Left colon (tissue), 2 donors: ENCODE data around the gene KIAA1549. TPM values are rescaled to one million over a fixed set of nuclear protein-coding genes. Genes with fewer than 3 reads are reported as not detected.
"Not testable (repeated sequence)": the region's sequence is repeated elsewhere in the genome, so short reads cannot be mapped to it uniquely, and the experiment has no call there.

Source experiments
- ATAC-seq: fragments of 200-7000 bp; cut with Tn5 transposase; one replicate; pipeline ENCODE4 v1.9.1; 2020; ENCODE audit warnings: mild to moderate bottlenecking, moderate library complexity
- DNase-seq, 2 donors: peaks; one replicate each; pipeline ENCODE4 v3.0.0-alpha.2; 2020
- intact Hi-C, 2 donors: fragments of 100-400 bp; cut with DNase I in 1 of 2; cut with micrococcal nuclease in 1 of 2; formaldehyde crosslinking; loops; one replicate each; pipeline versions ENCODE4 v1.11.2 to v1.14.0; 2022; cut with DNase I, micrococcal nuclease
- total RNA-seq, 2 donors: library from RNA; stranded (reverse); fragmentation: NEBNext Ultra II Directional; extraction: Animal tissue kit (Norgen Biotek cat#: 25700); gene quantifications; one replicate each; pipeline ENCODE4 v1.2.1, GENCODE V29; 2021
- donor health status: DM: no; HTN: no; CAD: no.
- donor health status: DM: yes; HTN: yes; CAD: no.

The KIAA1549 gene
- total RNA-seq, 2 donors from 2014 or later = 2.7 to 3.3 TPM

- no peak for DNase-seq
- intact Hi-C loops = no loop called here
- ATAC-seq = no peak
These were observed 2.5 kb downstream of the KIAA1549 start for GRCh38 chr7:138978541-138979184.

GRCh38 chr7:138976161-138976560, 5.0 kb downstream of the KIAA1549 start:
- ATAC-seq, intact Hi-C loops, DNase-seq: not testable (repeated sequence)

GRCh38 chr7:138975343-138976104, 5.7 kb downstream of the KIAA1549 start:
- no peak for ATAC-seq
- intact Hi-C loops = no loop called here
- no peak for DNase-seq

GRCh38 chr7:138974675-138975292, 6.4 kb downstream of the KIAA1549 start:
- ATAC-seq (no peak), DNase-seq (no peak)
- intact Hi-C loops = no loop called here

- intact Hi-C loops = no loop called here
- DNase-seq = no peak
- ATAC-seq = no peak
These were observed 7.1 kb downstream of the KIAA1549 start for GRCh38 chr7:138974103-138974502.

- DNase-seq (no peak), ATAC-seq (no peak)
- intact Hi-C loops = no loop called here
These were observed 10.2 kb downstream of the KIAA1549 start for GRCh38 chr7:138970952-138971351.

- ATAC-seq = no peak
- DNase-seq = no peak
- intact Hi-C loops = no loop called here
These were observed 10.7 kb downstream of the KIAA1549 start for GRCh38 chr7:138970446-138970845.

- ATAC-seq (no peak), DNase-seq (no peak)
- intact Hi-C loops = no loop called here
These were observed 14.0 kb downstream of the KIAA1549 start for GRCh38 chr7:138967159-138967558.

GRCh38 chr7:138964624-138965436, 16.4 kb downstream of the KIAA1549 start:
- ATAC-seq (no peak), DNase-seq (no peak)
- intact Hi-C loops = no loop called here

- DNase-seq (no peak), ATAC-seq (no peak)
- intact Hi-C loops = no loop called here
These were observed 17.5 kb downstream of the KIAA1549 start for GRCh38 chr7:138963675-138964074.

- ATAC-seq (no peak), DNase-seq (no peak)
- intact Hi-C loops = no loop called here
These were observed 18.5 kb downstream of the KIAA1549 start for GRCh38 chr7:138962561-138963270.

GRCh38 chr7:138961159-138961558, 20.0 kb downstream of the KIAA1549 start:
- ATAC-seq = peak; percentile 95
- peak; percentile 27 to 41 for DNase-seq
- intact Hi-C loops = no loop called here

GRCh38 chr7:138958391-138958956, 22.7 kb downstream of the KIAA1549 start:
- intact Hi-C loops = no loop called here
- ATAC-seq = no peak
- no peak for DNase-seq

GRCh38 chr7:138957753-138958390, 23.3 kb downstream of the KIAA1549 start:
- intact Hi-C loops = no loop called here
- ATAC-seq (no peak), DNase-seq (no peak)

- DNase-seq (no peak), ATAC-seq (no peak)
- intact Hi-C loops = no loop called here
These were observed 24.0 kb downstream of the KIAA1549 start for GRCh38 chr7:138957217-138957616.

GRCh38 chr7:138954545-138955475, 26.4 kb downstream of the KIAA1549 start:
- intact Hi-C loops = no loop called here
- DNase-seq = no peak
- ATAC-seq = no peak

GRCh38 chr7:138952791-138953190, 28.4 kb downstream of the KIAA1549 start:
- intact Hi-C loops = no loop called here
- ATAC-seq (no peak), DNase-seq (no peak)
